Fibroblast of lung (primary cell): ENCODE data around the gene OR4F17.
"Not testable (repeated sequence)": the region's sequence is repeated elsewhere in the genome, so short reads cannot be mapped to it uniquely, and the experiment has no call there.

Experiments used
- EZH2 ChIP-seq: IDR thresholded peaks from 2 replicates; pipeline ENCODE4 v1.5.1; 2012; ENCODE audit warnings: low read length, control low read depth, mild to moderate bottlenecking; ENCODE audit errors: missing control alignments
- TF ChIP-seq, protein P1 (sequence below), 2 donors: IDR thresholded peaks in 1 of 2; conservative IDR thresholded peaks in 1 of 2; 1 replicate in 1 of 2; 2 replicates in 1 of 2; pipeline ENCODE4 v1.5.1; 2011 to 2012; ENCODE audit warnings: low read length in 2 of 2, control low read depth in 1 of 2, inconsistent platforms in 1 of 2, low read depth in 1 of 2, mild to moderate bottlenecking in 1 of 2

DNA sequence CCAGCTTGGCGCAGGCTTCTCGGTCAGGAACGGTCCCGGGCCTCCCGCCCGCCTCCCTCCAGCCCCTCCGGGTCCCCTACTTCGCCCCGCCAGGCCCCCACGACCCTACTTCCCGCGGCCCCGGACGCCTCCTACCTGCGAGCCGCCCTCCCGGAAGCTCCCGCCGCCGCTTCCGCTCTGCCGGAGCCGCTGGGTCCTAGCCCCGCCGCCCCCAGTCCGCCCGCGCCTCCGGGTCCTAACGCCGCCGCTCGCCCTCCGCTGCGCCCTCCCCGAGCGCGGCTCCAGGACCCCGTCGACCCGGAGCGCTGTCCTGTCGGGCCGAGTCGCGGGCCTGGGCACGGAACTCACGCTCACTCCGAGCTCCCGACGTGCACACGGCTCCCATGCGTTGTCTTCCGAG is 36.1 kb upstream of the OR4F17 start:
- TF ChIP-seq, protein P1, sequence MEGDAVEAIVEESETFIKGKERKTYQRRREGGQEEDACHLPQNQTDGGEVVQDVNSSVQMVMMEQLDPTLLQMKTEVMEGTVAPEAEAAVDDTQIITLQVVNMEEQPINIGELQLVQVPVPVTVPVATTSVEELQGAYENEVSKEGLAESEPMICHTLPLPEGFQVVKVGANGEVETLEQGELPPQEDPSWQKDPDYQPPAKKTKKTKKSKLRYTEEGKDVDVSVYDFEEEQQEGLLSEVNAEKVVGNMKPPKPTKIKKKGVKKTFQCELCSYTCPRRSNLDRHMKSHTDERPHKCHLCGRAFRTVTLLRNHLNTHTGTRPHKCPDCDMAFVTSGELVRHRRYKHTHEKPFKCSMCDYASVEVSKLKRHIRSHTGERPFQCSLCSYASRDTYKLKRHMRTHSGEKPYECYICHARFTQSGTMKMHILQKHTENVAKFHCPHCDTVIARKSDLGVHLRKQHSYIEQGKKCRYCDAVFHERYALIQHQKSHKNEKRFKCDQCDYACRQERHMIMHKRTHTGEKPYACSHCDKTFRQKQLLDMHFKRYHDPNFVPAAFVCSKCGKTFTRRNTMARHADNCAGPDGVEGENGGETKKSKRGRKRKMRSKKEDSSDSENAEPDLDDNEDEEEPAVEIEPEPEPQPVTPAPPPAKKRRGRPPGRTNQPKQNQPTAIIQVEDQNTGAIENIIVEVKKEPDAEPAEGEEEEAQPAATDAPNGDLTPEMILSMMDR (conservative IDR thresholded peaks at IDR 0.05 in 1 of 2, IDR thresholded peaks at IDR 0.05 in 1 of 2; ENCODE audit: low read depth in 1 of 2, low read length in 2 of 2), result not testable (repeated sequence)
- TF ChIP-seq EZH2, result not testable (repeated sequence)
